ENCODE data around the gene PALLD.

The PALLD gene

DNA sequence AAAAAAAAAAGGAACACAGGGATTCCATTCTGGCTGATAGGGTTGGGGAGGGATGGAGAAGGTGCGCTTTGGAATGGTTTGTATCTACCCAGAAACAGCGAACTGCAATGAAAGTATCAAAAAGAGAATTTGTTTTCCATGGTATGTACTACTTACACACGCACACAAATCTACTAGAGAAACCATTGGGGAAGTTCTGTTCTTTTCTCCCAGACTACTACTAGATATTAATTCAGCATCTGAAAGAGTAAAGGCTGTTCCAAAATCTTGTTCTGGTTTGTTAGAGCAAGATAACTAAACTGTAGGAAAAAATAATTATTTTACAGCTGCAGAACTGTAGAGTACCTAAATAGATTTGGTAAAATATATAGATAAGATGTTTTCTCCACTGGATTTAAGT, 394.8 kb downstream of the PALLD start:
- TF ChIP-seq, protein P1, sequence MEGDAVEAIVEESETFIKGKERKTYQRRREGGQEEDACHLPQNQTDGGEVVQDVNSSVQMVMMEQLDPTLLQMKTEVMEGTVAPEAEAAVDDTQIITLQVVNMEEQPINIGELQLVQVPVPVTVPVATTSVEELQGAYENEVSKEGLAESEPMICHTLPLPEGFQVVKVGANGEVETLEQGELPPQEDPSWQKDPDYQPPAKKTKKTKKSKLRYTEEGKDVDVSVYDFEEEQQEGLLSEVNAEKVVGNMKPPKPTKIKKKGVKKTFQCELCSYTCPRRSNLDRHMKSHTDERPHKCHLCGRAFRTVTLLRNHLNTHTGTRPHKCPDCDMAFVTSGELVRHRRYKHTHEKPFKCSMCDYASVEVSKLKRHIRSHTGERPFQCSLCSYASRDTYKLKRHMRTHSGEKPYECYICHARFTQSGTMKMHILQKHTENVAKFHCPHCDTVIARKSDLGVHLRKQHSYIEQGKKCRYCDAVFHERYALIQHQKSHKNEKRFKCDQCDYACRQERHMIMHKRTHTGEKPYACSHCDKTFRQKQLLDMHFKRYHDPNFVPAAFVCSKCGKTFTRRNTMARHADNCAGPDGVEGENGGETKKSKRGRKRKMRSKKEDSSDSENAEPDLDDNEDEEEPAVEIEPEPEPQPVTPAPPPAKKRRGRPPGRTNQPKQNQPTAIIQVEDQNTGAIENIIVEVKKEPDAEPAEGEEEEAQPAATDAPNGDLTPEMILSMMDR (IDR thresholded peaks at IDR 0.05; ENCODE audit: borderline replicate concordance, control extremely low read depth, extremely low read depth, insufficient read depth, missing control alignments): no peak
- no peak for DNase-seq (ENCODE audit: low spot score)
- in situ Hi-C loops (cut with MboI; ENCODE audit: low sequenced_read_pairs, unreplicated experiment): no loop called here

DNA sequence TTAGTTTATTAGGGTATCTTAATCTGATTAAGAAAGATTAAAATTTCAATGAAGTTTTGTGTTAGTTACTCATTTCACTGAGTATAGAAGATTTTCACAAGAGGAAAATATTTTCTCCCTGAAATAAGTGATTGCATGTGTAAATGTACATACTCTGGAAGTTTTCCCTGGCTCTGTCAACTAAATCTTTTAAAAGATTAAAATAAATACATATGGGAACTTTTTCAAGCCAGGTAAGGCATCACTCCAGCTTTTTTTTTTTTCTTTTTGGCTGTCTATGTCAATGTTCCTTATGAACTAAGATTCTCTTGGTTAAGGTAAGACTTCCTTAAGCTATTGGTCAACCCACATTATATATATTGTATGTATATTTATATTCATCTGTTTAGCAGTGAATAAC, 395.6 kb downstream of the PALLD start:
- TF ChIP-seq, protein P1 (IDR thresholded peaks at IDR 0.05; ENCODE audit: borderline replicate concordance, control extremely low read depth, extremely low read depth, insufficient read depth, missing control alignments): no peak
- DNase-seq (ENCODE audit: low spot score): no peak
- in situ Hi-C loops (cut with MboI; ENCODE audit: low sequenced_read_pairs, unreplicated experiment): no loop called here

DNA sequence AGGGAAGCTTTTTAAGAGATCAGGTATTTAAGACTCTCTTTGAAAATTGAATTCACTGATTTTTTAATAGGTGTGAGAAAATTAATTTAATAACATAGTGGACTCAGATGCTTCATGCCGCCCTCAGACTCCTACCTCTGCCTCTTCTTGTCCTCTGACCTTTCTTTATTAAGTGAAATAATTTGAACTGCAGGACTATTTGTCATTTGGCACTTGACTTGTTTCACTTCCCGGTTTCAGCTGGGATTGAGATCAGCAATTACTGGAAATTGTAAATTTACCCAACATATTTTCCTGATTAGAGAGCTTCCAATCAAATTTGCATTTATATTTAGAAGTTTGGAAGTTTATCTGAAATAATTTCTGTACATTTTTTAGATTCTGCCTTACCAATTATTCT, 396.4 kb downstream of the PALLD start:
- no peak for DNase-seq (ENCODE audit: low spot score)
- in situ Hi-C loops (cut with MboI; ENCODE audit: low sequenced_read_pairs, unreplicated experiment): no loop called here
- TF ChIP-seq, protein P1 (IDR thresholded peaks at IDR 0.05; ENCODE audit: borderline replicate concordance, control extremely low read depth, extremely low read depth, insufficient read depth, missing control alignments): no peak

DNA sequence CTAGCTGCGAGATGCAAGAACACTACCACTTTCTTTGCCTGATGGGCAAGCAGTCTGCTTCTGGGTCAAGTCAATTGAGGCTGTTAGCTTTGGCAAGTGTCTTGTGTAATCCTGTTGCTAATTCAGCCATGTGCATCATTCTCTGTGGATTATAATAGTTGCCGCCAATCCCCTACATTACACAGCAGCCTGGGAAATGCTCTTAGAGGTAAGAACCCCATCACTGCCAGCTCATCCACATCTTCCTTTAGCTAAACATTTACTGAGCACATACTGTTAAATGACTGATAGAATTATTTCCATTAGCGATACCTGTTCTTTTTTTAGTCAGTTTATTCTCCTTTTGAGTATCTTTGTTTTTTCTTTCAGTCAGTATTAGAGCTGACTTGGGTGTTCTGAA, 397.0 kb downstream of the PALLD start:
- DNase-seq (ENCODE audit: low spot score): no peak
- in situ Hi-C loops (cut with MboI; ENCODE audit: low sequenced_read_pairs, unreplicated experiment): no loop called here
- TF ChIP-seq, protein P1 (IDR thresholded peaks at IDR 0.05; ENCODE audit: borderline replicate concordance, control extremely low read depth, extremely low read depth, insufficient read depth, missing control alignments): no peak

DNA sequence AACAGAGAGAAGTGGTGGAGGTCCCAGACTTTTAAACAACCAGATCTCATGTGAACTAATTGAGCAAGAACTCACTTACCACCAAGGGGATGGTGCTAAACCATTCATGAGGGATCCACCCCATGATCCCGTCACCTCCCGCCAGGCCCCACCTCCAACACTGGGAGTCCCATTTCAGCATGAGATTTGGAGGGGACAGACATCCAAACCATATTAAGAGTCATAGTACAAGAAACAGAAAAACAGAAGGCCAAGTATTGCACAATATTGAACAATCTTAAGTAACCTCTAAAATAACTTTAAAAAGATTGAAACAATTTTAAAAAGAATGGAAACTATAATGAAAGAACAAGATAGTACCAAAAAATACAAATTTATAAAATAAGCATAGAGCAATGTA, 403.2 kb downstream of the PALLD start:
- TF ChIP-seq, protein P1 (IDR thresholded peaks at IDR 0.05; ENCODE audit: borderline replicate concordance, control extremely low read depth, extremely low read depth, insufficient read depth, missing control alignments): no peak
- in situ Hi-C loops (cut with MboI; ENCODE audit: low sequenced_read_pairs, unreplicated experiment): loop anchor here (25.0 kb wide), 2 partner anchors 388 to 713 kb away; no protein-coding TSS in a partner anchor
- no peak for DNase-seq (ENCODE audit: low spot score)

DNA sequence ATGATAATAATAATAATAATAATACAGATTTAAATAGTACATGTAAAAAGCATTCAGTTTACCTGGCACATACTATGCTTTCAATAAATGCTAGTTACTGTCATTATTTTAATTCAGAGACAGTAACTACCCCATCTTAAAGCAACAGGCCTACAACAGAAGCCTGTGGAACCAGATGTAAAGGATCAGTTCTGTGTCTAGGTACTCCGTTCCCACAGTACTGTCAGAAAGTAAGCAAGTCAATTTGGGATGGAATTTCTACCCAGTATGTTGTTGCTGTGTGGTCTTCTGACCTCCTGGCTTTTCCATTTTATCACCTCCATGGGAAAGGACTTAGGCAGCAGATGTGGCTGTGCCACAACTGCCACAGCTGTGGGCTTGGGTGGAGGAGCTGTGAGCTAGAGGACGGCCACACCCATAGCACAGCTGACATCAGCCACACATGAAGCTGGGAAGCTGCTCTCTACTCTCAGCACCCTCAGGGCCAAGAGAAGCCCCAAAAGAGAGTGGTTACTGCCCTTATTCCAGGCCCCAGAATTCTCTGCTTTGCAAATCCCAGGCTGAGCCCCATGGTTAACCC, 410.4 kb downstream of the PALLD start:
- TF ChIP-seq, protein P1 (IDR thresholded peaks at IDR 0.05; ENCODE audit: borderline replicate concordance, control extremely low read depth, extremely low read depth, insufficient read depth, missing control alignments): no peak
- DNase-seq (ENCODE audit: low spot score): no peak
- in situ Hi-C loops (cut with MboI; ENCODE audit: low sequenced_read_pairs, unreplicated experiment): loop anchor here (25.0 kb wide), 2 partner anchors 395 to 720 kb away; no protein-coding TSS in a partner anchor

Data from GM13976 (cell line).